Lower lobe of right lung (tissue), 2 donors: Measurements from ENCODE around the gene ITGA7. TPM values are rescaled to one million over a fixed set of nuclear protein-coding genes. Genes with fewer than 3 reads are reported as not detected.

Experiments used
- ATAC-seq, 2 donors: fragments of 200-7000 bp; cut with Tn5 transposase; one replicate each; pipeline ENCODE4 v1.9.1; 2020 to 2022; ENCODE audit warnings: mild to moderate bottlenecking in 2 of 2, moderate library complexity in 2 of 2
- DNase-seq: peaks from one replicate; pipeline ENCODE4 v3.0.0-alpha.2; 2020
- H3K27ac ChIP-seq: fragments of 200-600 bp; one replicate; pipeline ENCODE4 v1.8.0; 2022
- H3K27me3 ChIP-seq: fragments of 200-600 bp; one replicate; pipeline ENCODE4 v1.8.0; 2022; ENCODE audit warnings: low read depth
- H3K36me3 ChIP-seq: fragments of 200-600 bp; one replicate; pipeline ENCODE4 v1.8.0; 2022; ENCODE audit warnings: mild to moderate bottlenecking
- H3K4me1 ChIP-seq: fragments of 200-600 bp; one replicate; pipeline ENCODE4 v1.8.0; 2022
- H3K4me3 ChIP-seq: fragments of 200-600 bp; one replicate; pipeline ENCODE4 v1.8.0; 2022; ENCODE audit warnings: mild to moderate bottlenecking
- H3K9me3 ChIP-seq: fragments of 200-600 bp; one replicate; pipeline ENCODE4 v1.8.0; 2022
- CTCF ChIP-seq: fragments of 200-600 bp; IDR thresholded peaks from one replicate; pipeline ENCODE4 v1.8.0; 2022; ENCODE audit warnings: antibody characterized with exemption, mild to moderate bottlenecking
- intact Hi-C: fragments of 100-400 bp; cut with DNase I; formaldehyde crosslinking; loops from one replicate; pipeline ENCODE4 v1.11.0; 2022
- total RNA-seq: library from RNA; stranded (reverse); fragmentation: NEBNext Ultra II Directional; extraction: Animal tissue kit (Norgen Biotek cat#: 25700); gene quantifications from one replicate; pipeline ENCODE4 v1.2.1, GENCODE V29; 2021
- donor health status: DM: no; HTN: yes; CAD: no; lungs with severe emphysema.

ITGA7 gene
- total RNA-seq, 1 donor from 2014 or later, result 17.5 TPM

- no peak overlapping the region for H3K4me3 ChIP-seq
- no peaks in the 10 kb centered on the region for H3K4me1 ChIP-seq
- no peaks in the 10 kb centered on the region for H3K36me3 ChIP-seq
- no peaks in the 10 kb centered on the region for H3K9me3 ChIP-seq
- no peak for DNase-seq
- H3K27me3 ChIP-seq, result no peaks in the 10 kb centered on the region
- no peak overlapping the region for H3K27ac ChIP-seq
- intact Hi-C loops, result no loop called here
- no peak for ATAC-seq
- no peak for TF ChIP-seq CTCF
Measured at GRCh38 chr12:55698965-55699364, 8.7 kb downstream of the ITGA7 start.

- intact Hi-C loops, result no loop called here
- no peak overlapping the region for H3K27ac ChIP-seq
Measured at GRCh38 chr12:55698241-55698955, 9.3 kb downstream of the ITGA7 start.

GRCh38 chr12:55697686-55698085 is 10.0 kb downstream of the ITGA7 start:
- DNase-seq, result no peak
- Histone ChIP-seq H3K27me3 (no peaks in the 10 kb centered on the region), H3K4me3 (no peak overlapping the region), H3K27ac (no peak overlapping the region), H3K4me1 (no peaks in the 10 kb centered on the region), H3K36me3 (no peaks in the 10 kb centered on the region), H3K9me3 (no peaks in the 10 kb centered on the region)
- intact Hi-C loops, result no loop called here
- ATAC-seq, result no peak
- TF ChIP-seq CTCF, result no peak

More at GRCh38 chr12:55698241-55698955, 9.3 kb downstream of the ITGA7 start:
- Histone ChIP-seq H3K4me1 (no peaks in the 10 kb centered on the region), H3K4me3 (no peak overlapping the region), H3K27me3 (no peaks in the 10 kb centered on the region), H3K36me3 (no peaks in the 10 kb centered on the region), H3K9me3 (no peaks in the 10 kb centered on the region)
- no peak for TF ChIP-seq CTCF
- peak; percentile 32 for DNase-seq
- ATAC-seq, result no peak

- Histone ChIP-seq H3K9me3 (no peaks in the 10 kb centered on the region), H3K36me3 (no peaks in the 10 kb centered on the region), H3K4me3 (no peak overlapping the region), H3K4me1 (no peaks in the 10 kb centered on the region), H3K27ac (no peak overlapping the region), H3K27me3 (no peaks in the 10 kb centered on the region)
- DNase-seq, result peak; percentile 14
- TF ChIP-seq CTCF, result no peak
- intact Hi-C loops, result no loop called here
- no peak for ATAC-seq
Measured at GRCh38 chr12:55696796-55697462, 10.8 kb downstream of the ITGA7 start.

- H3K4me3 ChIP-seq, result no peak overlapping the region
- intact Hi-C loops, result no loop called here
- H3K36me3 ChIP-seq, result no peaks in the 10 kb centered on the region
- H3K4me1 ChIP-seq, result no peaks in the 10 kb centered on the region
- no peak for DNase-seq
- no peak overlapping the region for H3K27ac ChIP-seq
- H3K9me3 ChIP-seq, result no peaks in the 10 kb centered on the region
- no peak for ATAC-seq
- H3K27me3 ChIP-seq, result no peaks in the 10 kb centered on the region
- TF ChIP-seq CTCF, result no peak
Measured at GRCh38 chr12:55696141-55696540, 11.6 kb downstream of the ITGA7 start.
